Measurements from ENCODE around the gene MED29. TPM values are rescaled to one million over a fixed set of nuclear protein-coding genes. Genes with fewer than 3 reads are reported as not detected.

MED29 gene
- total and polyA plus RNA-seq, 2 of the 13 experiments (the other 11 are each of a cell fraction or from before 2014, with no cell fraction given) = 14.0 to 19.7 TPM

GRCh38 chr19:39409208-39410016 is 18.2 kb downstream of the MED29 start (continued):
- TF ChIP-seq E2F5 (CRISPR knock-in tag; conservative IDR thresholded peaks at IDR 0.05) (no peak), NPAS2 (CRISPR knock-in tag; IDR thresholded peaks at IDR 0.05; ENCODE audit: borderline replicate concordance) (no peak), POLR2AphosphoS5 (IDR thresholded peaks at IDR 0.05; ENCODE audit: low read depth, low read length) (peak; percentile 73), CREM (IDR thresholded peaks at IDR 0.05) (peak; percentile 89), CREM (CRISPR knock-in tag; IDR thresholded peaks at IDR 0.05) (peak; percentile 45; the same call in 1 of the 2 replicates), ZIK1 (CRISPR knock-in tag; IDR thresholded peaks at IDR 0.05; ENCODE audit: borderline replicate concordance, low read depth) (peak; percentile 73; the same call in 1 of the 2 replicates), MED1 (CRISPR knock-in tag; IDR thresholded peaks at IDR 0.05) (peak; percentile 59), ZNF598 (CRISPR knock-in tag; IDR thresholded peaks at IDR 0.05; ENCODE audit: borderline replicate concordance) (no peak), IKZF1 (IDR thresholded peaks at IDR 0.05) (no peak), ZFY (CRISPR knock-in tag; IDR thresholded peaks at IDR 0.05) (peak; percentile 26; the same call in 1 of the 2 replicates), PHB2 (IDR thresholded peaks at IDR 0.05; ENCODE audit: partially characterized antibody) (no peak), ZNF724P (CRISPR knock-in tag; IDR thresholded peaks at IDR 0.05; ENCODE audit: borderline replicate concordance) (peak; percentile 75; the same call in 1 of the 2 replicates), ZNF577 (CRISPR knock-in tag; IDR thresholded peaks at IDR 0.05; ENCODE audit: borderline replicate concordance, low read depth) (no peak), GLMP (CRISPR knock-in tag; IDR thresholded peaks at IDR 0.05; ENCODE audit: borderline replicate concordance) (no peak), SNAPC2 (CRISPR knock-in tag; IDR thresholded peaks at IDR 0.05) (0 out of 2 replicates have a peak, but pooled peaks have one; percentile 29), ZNF772 (CRISPR knock-in tag; IDR thresholded peaks at IDR 0.05) (peak; percentile 35; the same call in 1 of the 2 replicates), SOX13 (IDR thresholded peaks at IDR 0.05) (no peak), SOX13 (CRISPR knock-in tag; conservative IDR thresholded peaks at IDR 0.05 in 1 of 2, IDR thresholded peaks at IDR 0.05 in 1 of 2) (no peak), ARNT2 (CRISPR knock-in tag; IDR thresholded peaks at IDR 0.05; ENCODE audit: low read depth) (0 out of 2 replicates have a peak, but pooled peaks have one; percentile 77), TCF7 (IDR thresholded peaks at IDR 0.05; ENCODE audit: low read depth) (no peak), ETV5 (CRISPR knock-in tag; IDR thresholded peaks at IDR 0.05; ENCODE audit: borderline replicate concordance) (peak; percentile 83), RAD21 (CRISPR knock-in tag; IDR thresholded peaks at IDR 0.05) (no peak)
- TF ChIP-seq, protein P1, sequence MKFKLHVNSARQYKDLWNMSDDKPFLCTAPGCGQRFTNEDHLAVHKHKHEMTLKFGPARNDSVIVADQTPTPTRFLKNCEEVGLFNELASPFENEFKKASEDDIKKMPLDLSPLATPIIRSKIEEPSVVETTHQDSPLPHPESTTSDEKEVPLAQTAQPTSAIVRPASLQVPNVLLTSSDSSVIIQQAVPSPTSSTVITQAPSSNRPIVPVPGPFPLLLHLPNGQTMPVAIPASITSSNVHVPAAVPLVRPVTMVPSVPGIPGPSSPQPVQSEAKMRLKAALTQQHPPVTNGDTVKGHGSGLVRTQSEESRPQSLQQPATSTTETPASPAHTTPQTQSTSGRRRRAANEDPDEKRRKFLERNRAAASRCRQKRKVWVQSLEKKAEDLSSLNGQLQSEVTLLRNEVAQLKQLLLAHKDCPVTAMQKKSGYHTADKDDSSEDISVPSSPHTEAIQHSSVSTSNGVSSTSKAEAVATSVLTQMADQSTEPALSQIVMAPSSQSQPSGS (CRISPR knock-in tag; IDR thresholded peaks at IDR 0.05) = peak; percentile 83
- TF ChIP-seq, protein P2, sequence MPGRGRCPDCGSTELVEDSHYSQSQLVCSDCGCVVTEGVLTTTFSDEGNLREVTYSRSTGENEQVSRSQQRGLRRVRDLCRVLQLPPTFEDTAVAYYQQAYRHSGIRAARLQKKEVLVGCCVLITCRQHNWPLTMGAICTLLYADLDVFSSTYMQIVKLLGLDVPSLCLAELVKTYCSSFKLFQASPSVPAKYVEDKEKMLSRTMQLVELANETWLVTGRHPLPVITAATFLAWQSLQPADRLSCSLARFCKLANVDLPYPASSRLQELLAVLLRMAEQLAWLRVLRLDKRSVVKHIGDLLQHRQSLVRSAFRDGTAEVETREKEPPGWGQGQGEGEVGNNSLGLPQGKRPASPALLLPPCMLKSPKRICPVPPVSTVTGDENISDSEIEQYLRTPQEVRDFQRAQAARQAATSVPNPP (CRISPR knock-in tag; IDR thresholded peaks at IDR 0.05) = no peak
- TF ChIP-seq, protein P3, sequence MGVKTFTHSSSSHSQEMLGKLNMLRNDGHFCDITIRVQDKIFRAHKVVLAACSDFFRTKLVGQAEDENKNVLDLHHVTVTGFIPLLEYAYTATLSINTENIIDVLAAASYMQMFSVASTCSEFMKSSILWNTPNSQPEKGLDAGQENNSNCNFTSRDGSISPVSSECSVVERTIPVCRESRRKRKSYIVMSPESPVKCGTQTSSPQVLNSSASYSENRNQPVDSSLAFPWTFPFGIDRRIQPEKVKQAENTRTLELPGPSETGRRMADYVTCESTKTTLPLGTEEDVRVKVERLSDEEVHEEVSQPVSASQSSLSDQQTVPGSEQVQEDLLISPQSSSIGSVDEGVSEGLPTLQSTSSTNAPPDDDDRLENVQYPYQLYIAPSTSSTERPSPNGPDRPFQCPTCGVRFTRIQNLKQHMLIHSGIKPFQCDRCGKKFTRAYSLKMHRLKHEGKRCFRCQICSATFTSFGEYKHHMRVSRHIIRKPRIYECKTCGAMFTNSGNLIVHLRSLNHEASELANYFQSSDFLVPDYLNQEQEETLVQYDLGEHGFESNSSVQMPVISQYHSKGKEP (CRISPR knock-in tag; IDR thresholded peaks at IDR 0.05) = no peak

Data from HepG2 (cell line).